ENCODE results near the gene MSL3B.

- TF ChIP-seq CTCF (IDR thresholded peaks at IDR 0.05) (no peak), POLR2A (IDR thresholded peaks at IDR 0.05) (no peak)
Observed at GRCh38 chr2:233838726-233839446, 29.3 kb downstream of the MSL3B start.

All from transverse colon (tissue), 3 donors.